ENCODE results near the gene PLEKHG3.

- TF ChIP-seq, protein P1, sequence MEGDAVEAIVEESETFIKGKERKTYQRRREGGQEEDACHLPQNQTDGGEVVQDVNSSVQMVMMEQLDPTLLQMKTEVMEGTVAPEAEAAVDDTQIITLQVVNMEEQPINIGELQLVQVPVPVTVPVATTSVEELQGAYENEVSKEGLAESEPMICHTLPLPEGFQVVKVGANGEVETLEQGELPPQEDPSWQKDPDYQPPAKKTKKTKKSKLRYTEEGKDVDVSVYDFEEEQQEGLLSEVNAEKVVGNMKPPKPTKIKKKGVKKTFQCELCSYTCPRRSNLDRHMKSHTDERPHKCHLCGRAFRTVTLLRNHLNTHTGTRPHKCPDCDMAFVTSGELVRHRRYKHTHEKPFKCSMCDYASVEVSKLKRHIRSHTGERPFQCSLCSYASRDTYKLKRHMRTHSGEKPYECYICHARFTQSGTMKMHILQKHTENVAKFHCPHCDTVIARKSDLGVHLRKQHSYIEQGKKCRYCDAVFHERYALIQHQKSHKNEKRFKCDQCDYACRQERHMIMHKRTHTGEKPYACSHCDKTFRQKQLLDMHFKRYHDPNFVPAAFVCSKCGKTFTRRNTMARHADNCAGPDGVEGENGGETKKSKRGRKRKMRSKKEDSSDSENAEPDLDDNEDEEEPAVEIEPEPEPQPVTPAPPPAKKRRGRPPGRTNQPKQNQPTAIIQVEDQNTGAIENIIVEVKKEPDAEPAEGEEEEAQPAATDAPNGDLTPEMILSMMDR (conservative IDR thresholded peaks at IDR 0.05; ENCODE audit: low read depth, low read length) = no peak
- TF ChIP-seq CEBPB (IDR thresholded peaks at IDR 0.05; ENCODE audit: low read depth, low read length) (no peak), MXI1 (IDR thresholded peaks at IDR 0.05; ENCODE audit: borderline replicate concordance, low read depth, low read length) (no peak), RAD21 (IDR thresholded peaks at IDR 0.05; ENCODE audit: low read length) (no peak)
Measured at GRCh38 chr14:64766430-64767151, 62.4 kb downstream of the PLEKHG3 start.
